Stimulated activated effector memory CD8-positive, alpha-beta T cell treated with anti-CD3 and anti-CD28 coated beads, Interleukin-12 subunit alpha, Interleukin-12 subunit beta, amount 100 ng/mL, for 72 hours (primary cell): Measurements from ENCODE around the gene CTRL.

ENCODE experiments used
- ATAC-seq: fragments of 150-1000 bp; cut with Tn5 transposase; 2 replicates; pipeline ENCODE4 v1.10.0; 2021
- DNase-seq, 2 donors: peaks; one replicate each; pipeline ENCODE4 v3.0.0; 2021 to 2022; ENCODE audit warnings: low spot score in 2 of 2
- H3K27ac Mint-ChIP-seq: one replicate; pipeline ENCODE4 v1.8.0; 2022; ENCODE audit warnings: mild to moderate bottlenecking, mixed read lengths
- H3K36me3 Mint-ChIP-seq: one replicate; pipeline ENCODE4 v1.8.0; 2022; ENCODE audit warnings: mild to moderate bottlenecking, mixed read lengths
- H3K4me1 Mint-ChIP-seq: one replicate; pipeline ENCODE4 v1.8.0; 2022; ENCODE audit warnings: mixed read lengths
- H3K4me3 Mint-ChIP-seq: one replicate; pipeline ENCODE4 v1.8.0; 2022; ENCODE audit warnings: mild to moderate bottlenecking, mixed read lengths
- H3K9me3 Mint-ChIP-seq: one replicate; pipeline ENCODE4 v1.8.0; 2022; ENCODE audit warnings: mixed read lengths

CTRL gene

GRCh38 chr16:67949645-67950044 lies 18.0 kb upstream of the CTRL start:
- no peaks in the 10 kb centered on the region for H3K9me3 Mint-ChIP-seq
- H3K27ac Mint-ChIP-seq: no peak overlapping the region
- no peaks in the 10 kb centered on the region for H3K4me1 Mint-ChIP-seq
- H3K4me3 Mint-ChIP-seq: no peak overlapping the region
- peaks cover 31% of the 10 kb centered on the region for H3K36me3 Mint-ChIP-seq
- ATAC-seq (no peak), DNase-seq (no peak)

GRCh38 chr16:67948015-67948414 lies 16.4 kb upstream of the CTRL start:
- Mint-ChIP-seq H3K4me3 (no peak overlapping the region), H3K36me3 (peaks cover 34% of the 10 kb centered on the region), H3K4me1 (no peaks in the 10 kb centered on the region), H3K9me3 (no peaks in the 10 kb centered on the region), H3K27ac (peak overlapping the region; percentile 10)
- DNase-seq: no peak
- ATAC-seq: no peak

GRCh38 chr16:67946966-67947558 lies 15.4 kb upstream of the CTRL start:
- no peaks in the 10 kb centered on the region for H3K9me3 Mint-ChIP-seq
- ATAC-seq: no peak
- no peak overlapping the region for H3K4me3 Mint-ChIP-seq
- peaks cover 4% of the 10 kb centered on the region for H3K4me1 Mint-ChIP-seq
- DNase-seq: no peak
- H3K36me3 Mint-ChIP-seq: peaks cover 38% of the 10 kb centered on the region
- no peak overlapping the region for H3K27ac Mint-ChIP-seq

GRCh38 chr16:67946128-67946569 lies 14.5 kb upstream of the CTRL start:
- ATAC-seq (no peak), DNase-seq (no peak)
- Mint-ChIP-seq H3K4me3 (no peak overlapping the region), H3K9me3 (no peaks in the 10 kb centered on the region), H3K27ac (no peak overlapping the region), H3K36me3 (peaks cover 39% of the 10 kb centered on the region), H3K4me1 (peaks cover 12% of the 10 kb centered on the region)

- ATAC-seq (no peak), DNase-seq (no peak)
- Mint-ChIP-seq H3K27ac (no peak overlapping the region), H3K4me3 (no peak overlapping the region), H3K9me3 (no peaks in the 10 kb centered on the region), H3K4me1 (peaks cover 12% of the 10 kb centered on the region), H3K36me3 (peaks cover 33% of the 10 kb centered on the region)
These were observed 13.8 kb upstream of the CTRL start for GRCh38 chr16:67945392-67945933.

GRCh38 chr16:67944690-67945391 lies 13.2 kb upstream of the CTRL start:
- Mint-ChIP-seq H3K4me1 (peaks cover 17% of the 10 kb centered on the region), H3K27ac (no peak overlapping the region), H3K9me3 (no peaks in the 10 kb centered on the region), H3K4me3 (no peak overlapping the region), H3K36me3 (peaks cover 27% of the 10 kb centered on the region)
- ATAC-seq: no peak
- DNase-seq: no peak

GRCh38 chr16:67943619-67944504 lies 12.2 kb upstream of the CTRL start, which contains the start of gene LCAT:
Gene LCAT, minus strand, starts transcription at chr16:67944120. Its CDS starts 19 bp downstream, at chr16:67944101.
- H3K27ac Mint-ChIP-seq: no peak within 1 kb of the TSS
- ATAC-seq: no peak
- no peaks in the 10 kb centered on the region for H3K9me3 Mint-ChIP-seq
- no peak for DNase-seq
- H3K36me3 Mint-ChIP-seq: peaks cover 36% of the 10 kb centered on the region
- H3K4me1 Mint-ChIP-seq: peaks cover 20% of the 10 kb centered on the region
- H3K4me3 Mint-ChIP-seq: no peak within 1 kb of the TSS

GRCh38 chr16:67943256-67943618 lies 11.6 kb upstream of the CTRL start:
- H3K36me3 Mint-ChIP-seq: peaks cover 37% of the 10 kb centered on the region
- no peak for ATAC-seq

GRCh38 chr16:67942510-67943255 lies 11.0 kb upstream of the CTRL start:
- DNase-seq (no peak), ATAC-seq (no peak)
- Mint-ChIP-seq H3K4me3 (no peak overlapping the region), H3K9me3 (no peaks in the 10 kb centered on the region), H3K27ac (peak overlapping the region; percentile 83), H3K4me1 (peaks cover 20% of the 10 kb centered on the region), H3K36me3 (peaks cover 41% of the 10 kb centered on the region)

More at GRCh38 chr16:67943256-67943618, 11.6 kb upstream of the CTRL start:
- no peak for DNase-seq
- Mint-ChIP-seq H3K4me1 (peaks cover 20% of the 10 kb centered on the region), H3K9me3 (no peaks in the 10 kb centered on the region), H3K27ac (no peak overlapping the region), H3K4me3 (no peak overlapping the region)

- DNase-seq (no peak), ATAC-seq (peak; percentile 54)
- no peak overlapping the region for H3K4me3 Mint-ChIP-seq
- H3K9me3 Mint-ChIP-seq: no peaks in the 10 kb centered on the region
- peak overlapping the region; percentile 83 for H3K27ac Mint-ChIP-seq
- H3K4me1 Mint-ChIP-seq: peaks cover 24% of the 10 kb centered on the region
- peaks cover 47% of the 10 kb centered on the region for H3K36me3 Mint-ChIP-seq
These were observed 10.5 kb upstream of the CTRL start for GRCh38 chr16:67942200-67942509.

GRCh38 chr16:67941469-67942199 lies 10.0 kb upstream of the CTRL start:
- Mint-ChIP-seq H3K36me3 (peaks cover 51% of the 10 kb centered on the region), H3K4me3 (no peak overlapping the region), H3K9me3 (no peaks in the 10 kb centered on the region), H3K27ac (peak overlapping the region; percentile 83), H3K4me1 (peaks cover 29% of the 10 kb centered on the region)
- DNase-seq: no peak
- no peak for ATAC-seq

- Mint-ChIP-seq H3K4me1 (peaks cover 35% of the 10 kb centered on the region), H3K4me3 (no peak overlapping the region), H3K9me3 (no peaks in the 10 kb centered on the region), H3K36me3 (peaks cover 52% of the 10 kb centered on the region), H3K27ac (peak overlapping the region; percentile 83)
- DNase-seq: no peak
- ATAC-seq: no peak
These were observed 8.9 kb upstream of the CTRL start for GRCh38 chr16:67940446-67941089.

- ATAC-seq: no peak
- H3K27ac Mint-ChIP-seq: peak overlapping the region; percentile 83
- H3K36me3 Mint-ChIP-seq: peaks cover 54% of the 10 kb centered on the region
- peaks cover 43% of the 10 kb centered on the region for H3K4me1 Mint-ChIP-seq
- no peaks in the 10 kb centered on the region for H3K9me3 Mint-ChIP-seq
- H3K4me3 Mint-ChIP-seq: no peak overlapping the region
- DNase-seq: no peak
These were observed 8.1 kb upstream of the CTRL start for GRCh38 chr16:67939507-67940445.
